DOHH2 (cell line): ENCODE data around the gene IFNLR1.

ENCODE experiments used
- H3F3A ChIP-seq: fragments of 200-600 bp; sonication (generic), shearing (Covaris generic); 2 replicates; pipeline ENCODE4 v1.6.0; 2016; ENCODE audit warnings: antibody characterized with exemption, mild to moderate bottlenecking; ENCODE audit not compliant: control insufficient read depth, insufficient read depth
- H3K27ac ChIP-seq: fragments of 200-600 bp; sonication (generic); 2 replicates; pipeline ENCODE4 v1.5.1; 2014; ENCODE audit warnings: low read depth, mild to moderate bottlenecking, low read length, moderate library complexity
- H3K27me3 ChIP-seq: fragments of 200-600 bp; sonication (generic); 2 replicates; pipeline ENCODE4 v1.6.1; 2014; ENCODE audit warnings: mild to moderate bottlenecking, low read length, mixed read lengths; ENCODE audit not compliant: control insufficient read depth
- H3K36me3 ChIP-seq: fragments of 200-600 bp; sonication (generic); 2 replicates; pipeline ENCODE4 v1.6.1; 2014; ENCODE audit warnings: mild to moderate bottlenecking, low read length, moderate library complexity, mixed read lengths; ENCODE audit not compliant: control insufficient read depth
- H3K4me1 ChIP-seq: fragments of 200-600 bp; sonication (generic); 2 replicates; pipeline ENCODE4 v1.6.1; 2014; ENCODE audit warnings: mild to moderate bottlenecking, low read length, mixed read lengths; ENCODE audit not compliant: control insufficient read depth
- H3K4me2 ChIP-seq: fragments of 200-600 bp; sonication (generic); 2 replicates; pipeline ENCODE4 v1.6.0; 2014; ENCODE audit warnings: mild to moderate bottlenecking, low read length, moderate library complexity
- H3K4me3 ChIP-seq: fragments of 200-600 bp; sonication (generic); 2 replicates; pipeline ENCODE4 v1.5.1; 2014; ENCODE audit warnings: mild to moderate bottlenecking, low read length, mixed read lengths
- H3K79me2 ChIP-seq: fragments of 200-600 bp; sonication (generic); 2 replicates; pipeline ENCODE4 v1.6.1; 2014; ENCODE audit warnings: mild to moderate bottlenecking, low read length, mixed read lengths; ENCODE audit not compliant: control insufficient read depth
- H3K9me2 ChIP-seq: fragments of 200-600 bp; sonication (generic); replicated peaks from 2 replicates; pipeline ENCODE4 v1.6.1; 2014; ENCODE audit warnings: mild to moderate bottlenecking, low read length, mixed read lengths; ENCODE audit not compliant: control insufficient read depth
- H3K9me3 ChIP-seq: fragments of 200-600 bp; sonication (generic); 2 replicates; pipeline ENCODE4 v1.6.1; 2014; ENCODE audit warnings: antibody characterized with exemption, low read length, mixed read lengths; ENCODE audit not compliant: control insufficient read depth, insufficient read depth
- H4K20me1 ChIP-seq: fragments of 200-600 bp; sonication (generic); 2 replicates; pipeline ENCODE4 v1.6.0; 2014; ENCODE audit warnings: low read depth, mild to moderate bottlenecking, antibody characterized with exemption, low read length, moderate library complexity; ENCODE audit not compliant: control insufficient read depth, insufficient read depth
- CTCF ChIP-seq: fragments of 200-600 bp; sonication (generic); IDR thresholded peaks from one replicate; pipeline ENCODE4 v1.5.1; 2014; ENCODE audit warnings: antibody characterized with exemption, mild to moderate bottlenecking, low read depth, low read length; ENCODE audit not compliant: poor library complexity, severe bottlenecking
- EZH2phosphoT487 ChIP-seq: fragments of 200-600 bp; sonication (generic); IDR thresholded peaks from 2 replicates; pipeline ENCODE4 v1.6.1; 2017; ENCODE audit warnings: borderline replicate concordance, mild to moderate bottlenecking, antibody characterized with exemption, low read length, moderate library complexity, mixed read lengths

IFNLR1 gene

GRCh38 chr1:24139222-24139489 is 47.9 kb downstream of the IFNLR1 start:
- no peaks in the 10 kb centered on the region for H3K9me2 ChIP-seq
- H3K9me3 ChIP-seq, result no peaks in the 10 kb centered on the region
- H3K4me3 ChIP-seq, result no peak overlapping the region
- H3F3A ChIP-seq, result no peaks in the 10 kb centered on the region
- no peak overlapping the region for H3K27ac ChIP-seq
- H3K4me1 ChIP-seq, result 0 out of 2 replicates have a peak, but pooled peaks cover 2% of the 10 kb centered on the region
- no peaks in the 10 kb centered on the region for H3K36me3 ChIP-seq
- no peak for TF ChIP-seq CTCF
- H4K20me1 ChIP-seq, result no peaks in the 10 kb centered on the region
- H3K79me2 ChIP-seq, result no peaks in the 10 kb centered on the region
- H3K4me2 ChIP-seq, result no peak overlapping the region
- H3K27me3 ChIP-seq, result no peaks in the 10 kb centered on the region; the same call in 1 of the 2 replicates

GRCh38 chr1:24138476-24139221 is 48.4 kb downstream of the IFNLR1 start:
- H3K9me3 ChIP-seq, result no peaks in the 10 kb centered on the region
- no peaks in the 10 kb centered on the region for H3K4me1 ChIP-seq
- no peak for TF ChIP-seq EZH2phosphoT487
- no peak for TF ChIP-seq CTCF
- no peaks in the 10 kb centered on the region for H3K9me2 ChIP-seq
- no peak overlapping the region for H3K4me3 ChIP-seq
- no peaks in the 10 kb centered on the region for H3F3A ChIP-seq
- H3K27me3 ChIP-seq, result no peaks in the 10 kb centered on the region; the same call in 1 of the 2 replicates
- H3K79me2 ChIP-seq, result no peaks in the 10 kb centered on the region
- H3K4me2 ChIP-seq, result no peak overlapping the region
- H3K27ac ChIP-seq, result no peak overlapping the region
- H4K20me1 ChIP-seq, result no peaks in the 10 kb centered on the region
- no peaks in the 10 kb centered on the region for H3K36me3 ChIP-seq

- no peaks in the 10 kb centered on the region for H4K20me1 ChIP-seq
- no peak overlapping the region for H3K4me2 ChIP-seq
- H3F3A ChIP-seq, result no peaks in the 10 kb centered on the region
- H3K36me3 ChIP-seq, result no peaks in the 10 kb centered on the region
- H3K4me1 ChIP-seq, result no peaks in the 10 kb centered on the region
- H3K79me2 ChIP-seq, result no peaks in the 10 kb centered on the region
- H3K27ac ChIP-seq, result no peak overlapping the region
- H3K9me3 ChIP-seq, result no peaks in the 10 kb centered on the region
- TF ChIP-seq EZH2phosphoT487 (no peak), CTCF (no peak)
- no peaks in the 10 kb centered on the region; the same call in 1 of the 2 replicates for H3K27me3 ChIP-seq
- H3K4me3 ChIP-seq, result no peak overlapping the region
- H3K9me2 ChIP-seq, result no peaks in the 10 kb centered on the region
Measured at GRCh38 chr1:24136956-24137539, 50.0 kb downstream of the IFNLR1 start.
